ENCODE measurements around the gene ABCC6. TPM values are rescaled to one million over a fixed set of nuclear protein-coding genes. Genes with fewer than 3 reads are reported as not detected.
"Not testable (repeated sequence)": the region's sequence is repeated elsewhere in the genome, so short reads cannot be mapped to it uniquely, and the experiment has no call there.

ABCC6 gene
- total and polyA plus RNA-seq, 2 of the 4 experiments (the other 2 are of a cell fraction), result 0.36 to 1.3 TPM

- H2AFZ ChIP-seq (replicated peaks; ENCODE audit: low read length, poor library complexity); H2AK5ac ChIP-seq (ENCODE audit: low read depth, low read length); H3K18ac ChIP-seq (ENCODE audit: low read depth, low read length); H4K5ac ChIP-seq (ENCODE audit: low read depth, low read length); H2AK9ac ChIP-seq (replicated peaks; ENCODE audit: low read depth, low read length, poor library complexity); H3K56ac ChIP-seq (ENCODE audit: extremely low read depth, insufficient read depth, low read length); H4K91ac ChIP-seq (ENCODE audit: insufficient read depth, low read depth, low read length); POLR2A ChIA-PET (ENCODE audit: unreplicated experiment); H2BK20ac ChIP-seq (ENCODE audit: low read depth, low read length); ATAC-seq (ENCODE audit: low read depth); H2BK5ac ChIP-seq (ENCODE audit: low read depth, low read length, poor library complexity, severe bottlenecking); H4K8ac ChIP-seq (ENCODE audit: low read depth in 2 of 2, low read length in 2 of 2); H3K27me3 ChIP-seq (ENCODE audit: control insufficient read depth, insufficient read depth, low read length); CTCF ChIA-PET; intact Hi-C loops (cut with micrococcal nuclease); H3K4me2 ChIP-seq (ENCODE audit: low read depth, low read length); H3K4ac ChIP-seq (ENCODE audit: low read depth, low read length); in situ Hi-C loops (cut with MboI; ENCODE audit: low sequenced_read_pairs); H3K4me3 ChIP-seq (ENCODE audit: insufficient read depth, low read depth, low read length); BruUV-seq (replicated peaks); H3K27ac ChIP-seq (ENCODE audit: insufficient read depth, low read length); H2BK120ac ChIP-seq (ENCODE audit: low read depth, low read length); dilution Hi-C loops (cut with HindIII; ENCODE audit: low sequenced_read_pairs, unreplicated experiment); H3K14ac ChIP-seq (replicated peaks; ENCODE audit: low read depth, low read length); H3K23ac ChIP-seq (ENCODE audit: low read depth, low read length); H3K9ac ChIP-seq (ENCODE audit: low read depth, low read length); H2BK15ac ChIP-seq (ENCODE audit: low read depth, low read length); H3K9me3 ChIP-seq (ENCODE audit: control insufficient read depth, insufficient read depth, low read length); DNase-seq: not testable (repeated sequence)
- peaks cover 45% of the 10 kb centered on the region for H3K36me3 ChIP-seq (ENCODE audit: control insufficient read depth, insufficient read depth, low read length)
- H3K79me1 ChIP-seq (ENCODE audit: low read depth in 1 of 2, low read length in 2 of 2), result peaks cover 5 to 51% of the 10 kb centered on the region in 2 experiments; a peak in 2 of 4 replicates
- 77% methylated on average over 6 of the region's 15 CpGs; no CpG with 5 or more reads in 1 of the 2 experiments for WGBS, 2 experiments (ENCODE audit: extremely low coverage in 2 of 2, insufficient read length in 1 of 2)
- H4K20me1 ChIP-seq (ENCODE audit: insufficient read depth, low read length), result peaks cover 66% of the 10 kb centered on the region
- peaks cover 21% of the 10 kb centered on the region for H3K9me1 ChIP-seq (ENCODE audit: insufficient read depth, low read length)
- peaks cover 11% of the 10 kb centered on the region for H3K4me1 ChIP-seq (ENCODE audit: control insufficient read depth, insufficient read depth, low read length)
Measured at GRCh38 chr16:16148000-16148599, 75.2 kb downstream of the ABCC6 start.

All from IMR-90 (cell line).